HG02588 (cell line): Measurements from ENCODE around the gene NKAIN4.
A peak's percentile ranks its signal among the peaks of the same experiment; 100 is the strongest.

ENCODE experiments used
- ATAC-seq: cut with Tn5 transposase; IDR thresholded peaks from one replicate; pipeline ENCODE4 v1.9.1; 2021; ENCODE audit warnings: mild to moderate bottlenecking, moderate library complexity; ENCODE audit not compliant: unreplicated experiment

The NKAIN4 gene

GRCh38 chr20:63220696-63221399 is 33.4 kb downstream of the NKAIN4 start:
- ATAC-seq, result no peak

DNA sequence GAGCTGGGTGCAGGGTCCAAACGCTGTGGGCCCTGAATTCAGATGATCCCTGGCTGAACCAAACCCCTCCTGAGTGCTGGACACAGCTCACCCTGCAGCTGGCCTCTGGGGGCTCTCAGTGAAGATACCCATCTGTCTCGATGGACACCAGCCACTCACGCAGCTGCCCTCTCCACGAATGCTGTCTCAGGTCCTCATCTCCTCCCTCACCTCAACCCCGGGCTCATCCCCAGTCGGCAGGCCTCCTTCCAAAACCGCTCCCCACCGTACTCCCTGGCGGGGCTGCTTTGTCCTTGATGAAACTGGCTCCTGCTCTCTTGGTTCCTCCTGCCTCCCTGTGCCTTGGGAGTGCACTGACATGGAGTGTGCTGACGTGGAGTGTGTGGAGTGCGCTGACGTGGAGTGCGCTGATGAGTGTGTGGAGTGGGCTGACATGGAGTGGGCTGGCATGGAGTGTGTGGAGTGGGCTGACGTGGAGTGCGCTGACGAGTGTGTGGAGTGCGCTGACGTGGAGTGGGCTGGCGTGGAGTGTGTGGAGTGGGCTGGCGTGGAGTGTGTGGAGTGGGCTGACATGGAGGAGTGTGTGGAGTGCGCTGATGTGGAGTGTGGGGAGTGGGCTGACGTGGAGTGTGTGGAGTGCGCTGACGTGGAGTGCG is 34.3 kb downstream of the NKAIN4 start:
- ATAC-seq, result no peak

DNA sequence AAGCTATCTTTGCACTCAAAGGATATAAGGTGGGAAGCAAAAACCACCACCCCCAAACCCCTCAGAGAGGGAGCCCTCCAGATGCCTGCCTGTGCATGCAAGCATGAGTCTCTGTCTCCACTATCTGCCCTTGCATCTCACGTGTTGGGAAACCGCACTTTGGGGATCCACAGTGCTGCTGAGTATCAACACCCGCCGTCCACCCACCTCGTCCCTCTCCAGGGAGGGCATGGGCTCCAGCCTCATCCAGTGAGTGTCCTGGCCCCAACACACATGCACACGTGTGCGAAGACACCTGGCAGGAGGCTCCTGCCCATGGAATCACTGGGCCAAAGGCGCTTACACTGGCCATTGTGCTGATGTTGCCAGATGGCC is 34.8 kb downstream of the NKAIN4 start:
- no peak for ATAC-seq

DNA sequence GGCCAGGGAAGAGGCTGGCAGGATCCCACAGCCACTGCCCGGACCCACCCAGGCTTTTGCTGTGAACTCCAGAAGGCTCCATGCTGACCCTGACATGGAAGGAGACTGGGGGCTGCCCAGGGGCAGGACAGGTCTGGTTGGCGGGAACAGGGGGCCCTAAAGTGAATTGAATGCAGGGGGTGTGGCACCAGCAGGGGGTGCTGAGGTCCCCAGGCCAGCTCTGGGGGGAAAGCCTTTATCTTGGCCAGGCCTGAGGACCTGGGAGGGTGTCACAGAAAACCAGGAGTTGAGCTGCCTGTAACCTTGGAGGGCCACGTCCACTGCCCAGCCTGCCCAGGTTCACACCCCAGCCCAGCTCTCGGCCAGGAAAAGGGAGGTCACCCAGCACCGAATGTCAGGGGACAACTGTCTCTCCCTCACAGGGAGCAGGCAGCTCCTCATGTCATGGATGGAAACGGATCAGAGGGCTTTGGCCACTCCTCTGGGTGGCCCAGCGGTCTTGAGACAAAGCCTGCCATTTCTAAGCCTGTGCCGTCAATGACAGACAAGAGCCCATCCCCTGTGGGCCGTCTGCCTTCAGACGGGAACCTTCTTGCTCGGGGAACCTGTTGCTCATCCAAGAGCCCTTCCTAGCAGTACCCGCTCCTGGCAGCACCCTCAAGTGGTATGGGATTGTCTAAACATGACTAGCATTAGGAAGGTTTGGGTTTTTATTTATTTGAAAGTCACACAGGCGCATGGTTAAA is 35.4 kb downstream of the NKAIN4 start:
- ATAC-seq, result no peak

GRCh38 chr20:63217706-63218105 is 36.6 kb downstream of the NKAIN4 start:
- ATAC-seq, result no peak

DNA sequence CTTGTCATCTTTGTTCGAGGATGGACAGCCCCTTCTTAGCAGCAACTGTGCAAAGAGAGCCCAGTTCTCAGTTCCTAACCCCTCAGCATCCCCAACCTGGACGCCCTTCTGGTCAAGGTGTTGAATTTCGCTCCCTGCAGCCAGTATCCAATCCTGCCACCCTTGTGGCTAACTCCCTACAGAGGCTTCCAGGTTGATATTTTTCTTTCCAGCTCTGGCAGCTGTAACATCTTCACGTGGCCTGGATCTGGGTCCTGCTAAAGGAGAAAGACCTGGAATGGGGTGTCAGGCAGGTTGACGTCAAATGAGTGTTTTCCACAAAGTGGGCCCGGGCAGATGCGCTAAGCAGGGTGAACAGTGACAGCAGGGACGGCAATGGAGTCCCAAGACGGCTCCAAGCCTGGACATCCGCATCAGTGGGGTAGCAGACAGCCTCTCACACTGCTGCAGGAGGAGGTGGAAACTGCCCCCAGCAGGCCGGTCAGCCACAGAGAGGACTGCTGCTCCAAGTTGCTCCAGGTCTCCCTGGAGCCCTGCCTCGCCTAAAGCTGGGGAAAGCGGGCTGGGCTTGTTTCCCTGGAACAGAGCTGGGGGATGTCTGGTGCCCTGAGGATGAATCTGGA is 37.3 kb downstream of the NKAIN4 start:
- ATAC-seq, result no peak

- peak; percentile 83 for ATAC-seq
These were observed 38.0 kb downstream of the NKAIN4 start, which contains the start of gene YTHDF1 for GRCh38 chr20:63216041-63216848. YTHDF1 (minus strand) TSS chr20:63216131; CDS start chr20:63215892, 239 bp downstream.

- ATAC-seq, result no peak
These were observed 38.9 kb downstream of the NKAIN4 start for GRCh38 chr20:63215101-63216040.

GRCh38 chr20:63214514-63214913 is 39.7 kb downstream of the NKAIN4 start:
- no peak for ATAC-seq

- ATAC-seq, result no peak
These were observed 41.5 kb downstream of the NKAIN4 start for GRCh38 chr20:63212792-63213191.

- ATAC-seq, result no peak
These were observed 41.9 kb downstream of the NKAIN4 start for GRCh38 chr20:63212393-63212730.

GRCh38 chr20:63210011-63210605 is 44.2 kb downstream of the NKAIN4 start:
- no peak for ATAC-seq

- ATAC-seq, result no peak
These were observed 45.8 kb downstream of the NKAIN4 start for GRCh38 chr20:63208346-63208909.

DNA sequence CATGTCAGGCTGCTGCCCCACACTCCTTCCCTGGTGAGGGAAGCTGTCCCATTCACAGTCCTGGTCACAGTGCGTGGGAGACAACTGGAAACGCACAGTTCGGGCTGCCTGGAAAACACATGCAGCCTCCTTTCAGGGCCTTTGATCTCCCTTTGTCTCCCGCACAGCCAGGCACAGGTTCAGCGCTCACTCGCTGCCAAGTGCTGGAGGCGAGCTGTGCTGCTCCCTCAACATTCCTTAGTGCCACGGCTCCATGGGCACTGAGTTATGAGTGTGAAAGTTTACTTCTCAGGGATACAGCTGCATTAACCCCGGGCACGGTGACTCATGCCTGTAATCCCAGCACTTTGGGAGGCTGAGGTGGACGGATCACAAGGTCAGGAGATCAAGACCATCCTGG is 47.4 kb downstream of the NKAIN4 start:
- ATAC-seq, result no peak

DNA sequence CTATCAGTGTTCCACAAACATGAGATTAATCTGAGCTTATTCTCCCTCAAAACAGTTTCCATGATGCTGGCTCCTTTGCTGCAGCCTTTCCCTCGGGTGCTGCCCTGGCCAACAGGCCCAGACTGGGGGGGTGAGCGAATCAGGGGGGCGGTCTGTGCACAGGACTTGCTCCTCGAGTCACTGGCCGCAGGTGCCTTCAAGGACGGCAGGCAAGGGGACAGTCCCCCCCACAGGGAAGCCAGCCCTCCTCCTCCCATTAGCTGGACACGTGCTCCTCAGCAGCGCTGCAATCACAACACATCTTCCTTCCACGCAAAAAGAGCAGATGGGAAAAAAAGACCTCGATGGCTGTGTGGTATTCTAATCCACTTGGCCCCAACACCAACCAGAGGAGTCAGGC is 48.4 kb downstream of the NKAIN4 start:
- ATAC-seq, result no peak

- no peak for ATAC-seq
These were observed 49.9 kb downstream of the NKAIN4 start for GRCh38 chr20:63204362-63204761.

GRCh38 chr20:63202811-63203526 is 51.3 kb downstream of the NKAIN4 start:
- ATAC-seq, result no peak

DNA sequence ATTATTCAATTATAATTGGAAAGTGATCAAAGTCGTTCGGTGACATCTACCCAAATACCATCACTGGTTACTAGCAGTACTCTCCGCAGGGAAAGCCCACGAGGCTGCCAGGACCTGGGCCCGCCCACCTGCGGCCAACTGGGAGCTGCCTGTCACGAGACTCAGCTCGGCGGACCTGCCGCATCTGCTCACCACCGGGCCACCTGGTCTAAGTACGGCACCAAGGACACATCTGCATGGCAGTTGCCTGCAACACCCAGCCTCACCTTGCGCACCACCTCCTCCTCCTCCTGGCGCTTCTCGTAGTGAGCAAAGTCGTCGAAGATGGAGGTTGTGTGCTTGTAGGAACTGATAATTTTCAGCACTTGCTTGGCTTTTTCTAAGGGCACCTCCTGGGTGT is 52.2 kb downstream of the NKAIN4 start:
- ATAC-seq, result no peak
